A673 (cell line): Measurements from ENCODE around the gene USP5. TPM values are rescaled to one million over a fixed set of nuclear protein-coding genes. Genes with fewer than 3 reads are reported as not detected.

Experiments used
- BruUV-seq: library from RNA; stranded (reverse); fragments of 400-500 nt; replicated peaks from 2 replicates; lab custom pipeline; 2021; lab: Mats Ljungman, UMichigan
- CTCF ChIA-PET: fragments of 300-600 bp; sonication (Branson Sonifier 250); formaldehyde crosslinking; loops from one replicate; lab custom pipeline; 2022; ENCODE audit warnings: antibody characterized with exemption; lab: Charles Lee
- POLR2A ChIA-PET: fragments of 300-600 bp; sonication (Branson Sonifier 250); formaldehyde crosslinking; loops from one replicate; lab custom pipeline; 2022; ENCODE audit warnings: antibody characterized with exemption; ENCODE audit not compliant: low non-redundant PET; lab: Charles Lee
- DNase-seq: peaks from one replicate; pipeline ENCODE4 v3.0.0-alpha.2; 2015; ENCODE audit warnings: low spot score
- H3K27ac ChIP-seq: fragments of 200-600 bp; sonication (generic); 2 replicates; pipeline ENCODE4 v1.5.1; 2016; ENCODE audit warnings: mixed run types, low read depth, mild to moderate bottlenecking, mixed read lengths, antibody characterized with exemption, low read length; ENCODE audit not compliant: poor library complexity, severe bottlenecking
- H3K27me3 ChIP-seq: fragments of 200-600 bp; sonication (generic); replicated peaks from 2 replicates; pipeline ENCODE4 v1.6.1; 2017; ENCODE audit warnings: mixed run types, low read depth, mild to moderate bottlenecking, mixed read lengths, antibody characterized with exemption, low read length; ENCODE audit not compliant: insufficient read depth, poor library complexity
- H3K36me3 ChIP-seq: fragments of 200-600 bp; sonication (generic); 2 replicates; pipeline ENCODE4 v1.6.1; 2016; ENCODE audit warnings: mixed run types, mild to moderate bottlenecking, mixed read lengths, antibody characterized with exemption, low read length; ENCODE audit not compliant: insufficient read depth, poor library complexity, severe bottlenecking
- H3K4me1 ChIP-seq: fragments of 200-600 bp; sonication (generic); 2 replicates; pipeline ENCODE4 v1.6.1; 2017; ENCODE audit warnings: mixed run types, mild to moderate bottlenecking, mixed read lengths, antibody characterized with exemption, low read length; ENCODE audit not compliant: insufficient read depth, poor library complexity, severe bottlenecking
- H3K4me3 ChIP-seq: fragments of 200-600 bp; sonication (generic); 2 replicates; pipeline ENCODE4 v1.5.1; 2016; ENCODE audit warnings: low read depth, mixed run types, mild to moderate bottlenecking, mixed read lengths, low read length; ENCODE audit not compliant: poor library complexity, severe bottlenecking
- H3K9me3 ChIP-seq: fragments of 200-600 bp; sonication (generic); 2 replicates; pipeline ENCODE4 v1.6.1; 2016; ENCODE audit warnings: mixed run types, low read depth, mild to moderate bottlenecking, mixed read lengths, antibody characterized with exemption, low read length; ENCODE audit not compliant: poor library complexity, severe bottlenecking
- CTCF ChIP-seq: fragments of 300-800, 200-600 bp; sonication (generic); conservative IDR thresholded peaks from 2 replicates; pipeline ENCODE4 v1.5.1; 2017; ENCODE audit warnings: low read depth, mild to moderate bottlenecking, antibody characterized with exemption, low read length, moderate library complexity, mixed read lengths
- EZH2 ChIP-seq: fragments of 200-600 bp; sonication (generic); IDR thresholded peaks from 2 replicates; pipeline ENCODE4 v1.6.1; 2017; ENCODE audit warnings: borderline replicate concordance, low read depth, mild to moderate bottlenecking, mixed read lengths, antibody characterized with exemption, low read length; ENCODE audit not compliant: poor library complexity, severe bottlenecking
- intact Hi-C: fragments of 100-400 bp; cut with micrococcal nuclease; formaldehyde crosslinking; loops from one replicate; pipeline ENCODE4 v1.10.0; 2022; ENCODE audit not compliant: unreplicated experiment
- total RNA-seq: library from RNA; stranded (reverse); gene quantifications from 2 replicates; pipeline ENCODE4 v1.2.3, GENCODE V29; 2021

The USP5 gene
- total RNA-seq, 1 experiment from 2014 or later, result 209 TPM

GRCh38 chr12:6830286-6830890 is 21.6 kb upstream of the USP5 start:
- CTCF ChIA-PET, result interaction anchor here (0.5 kb wide), 1 partner anchor 50 kb away, joined by 4 read pairs; no protein-coding TSS in a partner anchor
- Histone ChIP-seq H3K9me3 (no peaks in the 10 kb centered on the region), H3K27ac (no peak overlapping the region), H3K4me3 (no peak overlapping the region), H3K27me3 (no peaks in the 10 kb centered on the region), H3K36me3 (peaks cover 37% of the 10 kb centered on the region), H3K4me1 (peaks cover 16% of the 10 kb centered on the region)
- POLR2A ChIA-PET, result interaction anchor here (0.6 kb wide), 1 partner anchor 24 kb away, joined by 3 read pairs; no protein-coding TSS in a partner anchor
- intact Hi-C loops, result no loop called here
- TF ChIP-seq EZH2 (no peak), CTCF (no peak)
- BruUV-seq, result no TSS peak
- no peak for DNase-seq

- Histone ChIP-seq H3K4me1 (peaks cover 12% of the 10 kb centered on the region), H3K27ac (no peak overlapping the region), H3K27me3 (no peaks in the 10 kb centered on the region), H3K36me3 (peaks cover 37% of the 10 kb centered on the region), H3K4me3 (no peak overlapping the region), H3K9me3 (no peaks in the 10 kb centered on the region)
- DNase-seq, result no peak
- ChIA-PET POLR2A (interaction anchor here (0.6 kb wide), 1 partner anchor 24 kb away, joined by 3 read pairs; no protein-coding TSS in a partner anchor), CTCF (no interaction called here)
- BruUV-seq, result no TSS peak
- TF ChIP-seq CTCF (no peak), EZH2 (no peak)
- intact Hi-C loops, result no loop called here
These were observed 21.0 kb upstream of the USP5 start for GRCh38 chr12:6830999-6831398.

- H3K27me3 ChIP-seq, result no peaks in the 10 kb centered on the region
- no peak overlapping the region for H3K4me3 ChIP-seq
- intact Hi-C loops, result no loop called here
- CTCF ChIA-PET, result no interaction called here
- H3K27ac ChIP-seq, result no peak overlapping the region
- peaks cover 40% of the 10 kb centered on the region for H3K36me3 ChIP-seq
- POLR2A ChIA-PET, result interaction anchor here (0.6 kb wide), 1 partner anchor 23 kb away, joined by 3 read pairs; no protein-coding TSS in a partner anchor
- no peak for DNase-seq
- no peaks in the 10 kb centered on the region for H3K9me3 ChIP-seq
- BruUV-seq, result no TSS peak
- peaks cover 9% of the 10 kb centered on the region for H3K4me1 ChIP-seq
- TF ChIP-seq CTCF (no peak), EZH2 (no peak)
These were observed 20.4 kb upstream of the USP5 start for GRCh38 chr12:6831450-6831995.
